GM19324 (cell line): ENCODE data around the gene NOLC1.

Source experiments
- ATAC-seq: cut with Tn5 transposase; IDR thresholded peaks from one replicate; pipeline ENCODE4 v1.9.1; 2021; ENCODE audit warnings: mild to moderate bottlenecking, moderate library complexity; ENCODE audit not compliant: unreplicated experiment, low FRiP score

NOLC1 gene

DNA sequence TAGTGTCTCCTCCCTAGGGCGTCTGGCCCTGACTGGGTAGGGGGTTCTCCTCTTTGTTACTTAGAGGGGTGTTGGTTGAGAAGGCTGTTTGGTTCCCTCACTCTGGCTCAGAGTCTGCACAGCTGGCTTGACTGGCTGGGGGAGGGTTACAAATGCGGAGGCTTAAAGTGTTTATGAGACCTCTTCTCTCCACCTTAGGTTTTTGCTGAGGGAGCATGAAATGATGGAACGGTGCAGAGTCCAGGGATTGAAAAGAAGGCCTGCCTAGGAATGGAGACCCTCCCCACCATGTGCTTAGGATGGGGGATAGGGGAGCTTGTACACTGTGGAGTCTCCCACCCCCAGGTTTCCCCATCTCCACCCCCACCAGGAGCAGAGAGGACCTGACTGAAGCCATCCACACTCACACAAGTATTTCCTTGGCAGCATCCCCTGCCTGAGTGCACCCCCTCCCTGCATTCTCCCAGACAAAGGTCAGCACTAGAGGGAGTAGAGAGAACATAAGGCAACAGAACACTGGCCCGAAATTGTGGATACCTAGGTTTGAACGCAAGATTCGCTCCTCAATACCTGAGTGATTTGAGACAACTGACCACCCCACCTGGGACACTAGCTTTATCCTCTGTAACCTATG is 30.3 kb upstream of the NOLC1 start:
- no peak for ATAC-seq

DNA sequence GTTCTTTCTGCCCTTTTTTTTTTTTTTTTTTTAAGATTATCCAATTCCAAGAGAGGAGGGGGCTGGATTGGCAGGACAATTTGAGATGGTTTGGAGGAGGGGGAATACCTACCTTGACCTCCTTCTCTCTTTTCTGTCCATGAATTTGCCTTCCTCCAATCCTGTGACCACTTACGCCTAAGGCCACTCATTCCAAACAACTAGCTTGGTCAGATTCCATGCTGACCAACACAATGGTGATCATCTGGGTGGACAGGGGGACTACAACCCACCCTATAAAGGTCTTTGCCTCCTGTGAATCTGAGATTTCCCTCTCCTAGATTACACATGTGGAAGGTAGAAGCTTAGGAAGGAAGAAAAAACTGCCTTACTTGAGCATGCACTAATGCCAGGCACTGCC is 29.7 kb upstream of the NOLC1 start:
- ATAC-seq, result no peak

DNA sequence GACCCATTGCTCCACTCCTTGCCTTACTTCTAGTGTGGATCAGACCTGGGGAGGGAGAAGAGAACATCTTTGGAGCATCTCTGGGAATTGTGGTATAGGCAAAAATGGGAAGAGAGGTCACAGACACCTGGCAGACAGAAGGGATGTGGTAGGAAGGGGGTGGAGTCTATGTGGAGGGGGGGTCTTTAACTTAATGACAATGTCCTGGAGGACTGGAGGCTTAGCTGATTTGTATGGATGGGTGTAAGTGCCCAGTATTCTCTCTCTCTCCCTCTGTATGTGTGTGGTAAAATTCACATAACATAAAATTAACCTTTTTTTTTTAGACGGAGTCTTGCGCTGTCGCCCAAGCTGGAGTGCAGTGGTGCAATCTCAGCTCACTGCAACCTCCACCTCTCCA is 29.0 kb upstream of the NOLC1 start:
- no peak for ATAC-seq

DNA sequence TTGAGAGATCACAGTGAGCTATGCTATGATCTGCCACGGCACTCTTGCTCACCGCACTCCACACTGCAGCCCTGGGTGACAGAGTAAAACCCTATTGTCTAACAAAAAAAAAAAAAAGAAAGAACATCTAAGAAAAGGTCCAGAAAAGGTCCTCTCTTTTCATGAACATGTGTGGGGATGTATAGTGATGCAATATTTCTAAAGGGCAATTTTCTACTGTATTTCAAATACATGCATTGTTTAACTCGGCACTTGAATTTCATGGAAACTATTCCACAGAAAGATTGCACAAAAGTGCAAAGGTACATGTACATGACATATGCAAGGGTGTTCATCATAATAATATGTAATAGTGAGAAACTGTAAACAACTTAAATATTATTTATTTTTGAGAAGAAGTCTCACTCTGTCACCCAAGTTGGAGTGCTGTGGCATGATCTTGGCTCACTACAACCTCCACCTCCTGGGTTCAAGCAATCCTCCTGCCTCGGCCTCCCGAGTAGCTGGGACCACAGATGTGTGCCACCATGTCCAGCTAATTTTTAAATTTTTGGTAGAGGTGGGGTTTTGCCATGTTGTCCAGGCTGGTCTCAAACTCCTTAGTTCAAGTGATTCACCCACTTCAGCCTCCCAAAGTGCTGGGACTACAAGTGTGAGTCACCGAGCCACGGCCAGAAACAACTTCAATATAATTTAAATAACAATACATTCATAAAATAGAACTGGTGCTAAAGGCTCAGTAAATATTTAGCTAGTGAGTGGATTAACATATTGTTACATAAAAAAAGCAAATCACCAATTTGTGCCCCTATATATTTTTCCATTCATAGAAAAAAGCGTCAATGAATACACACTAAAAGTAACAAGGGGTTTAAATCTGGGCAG is 20.7 kb upstream of the NOLC1 start:
- no peak for ATAC-seq

DNA sequence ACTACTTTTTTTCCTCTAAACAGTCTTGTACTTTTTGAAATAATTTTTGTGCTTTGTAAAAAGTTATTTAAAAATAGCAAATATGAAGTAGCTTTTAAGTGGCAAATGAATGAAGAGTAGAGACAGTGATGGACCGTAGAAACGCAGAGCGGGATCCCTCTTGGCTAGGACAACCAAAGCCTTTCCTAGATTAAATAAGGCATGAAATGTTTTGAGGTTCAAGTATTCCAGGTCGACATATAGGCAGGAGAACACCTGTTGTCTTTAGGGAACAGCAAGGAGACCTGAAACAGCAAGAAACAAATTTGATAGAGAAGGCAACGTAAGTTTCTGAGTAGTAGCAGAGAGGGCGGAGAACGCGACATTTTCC is 20.0 kb upstream of the NOLC1 start:
- ATAC-seq, result no peak

DNA sequence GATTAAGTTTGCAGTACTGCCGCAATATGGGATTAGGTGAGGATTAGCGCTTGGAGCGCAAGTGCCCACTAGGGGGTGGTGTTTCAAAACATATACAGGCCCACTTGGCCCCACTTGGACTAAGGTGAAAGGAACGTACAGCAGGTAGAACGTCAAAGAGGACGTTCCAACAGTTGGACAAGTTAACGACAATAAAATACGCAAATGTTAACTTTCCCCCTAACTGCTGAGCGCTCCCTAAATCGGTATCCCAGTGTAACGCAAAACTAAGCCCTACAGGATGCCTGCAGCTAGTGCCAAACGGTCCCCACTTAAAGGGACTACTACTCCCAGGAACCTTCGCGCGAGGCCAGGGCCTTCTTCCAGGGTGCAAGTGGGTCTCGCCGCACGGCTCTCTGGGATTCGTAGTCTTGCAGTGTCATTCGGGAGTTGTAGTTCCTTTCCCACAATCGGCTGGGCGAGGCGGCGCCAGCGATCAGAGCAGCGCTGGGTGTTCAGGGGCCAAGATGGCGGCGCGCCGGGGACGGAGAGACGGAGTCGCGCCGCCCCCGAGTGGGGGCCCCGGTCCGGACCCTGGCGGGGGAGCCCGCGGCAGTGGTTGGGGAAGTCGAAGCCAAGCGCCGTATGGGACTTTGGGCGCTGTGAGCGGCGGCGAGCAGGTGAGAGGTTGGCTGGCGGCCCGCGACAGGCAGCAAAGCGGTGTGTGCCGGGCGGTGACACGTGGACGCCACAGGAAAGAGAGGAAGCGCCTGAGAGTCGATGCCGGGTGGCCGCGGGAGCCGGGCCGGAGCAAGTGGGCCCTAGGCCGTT is 19.4 kb upstream of the NOLC1 start, which contains the start of gene PPRC1:
TSS of gene PPRC1 (plus strand) at position 478 of the 810 bp plus-strand sequence. CDS start at position 507, 29 bp downstream.
- peak; percentile 95 for ATAC-seq

DNA sequence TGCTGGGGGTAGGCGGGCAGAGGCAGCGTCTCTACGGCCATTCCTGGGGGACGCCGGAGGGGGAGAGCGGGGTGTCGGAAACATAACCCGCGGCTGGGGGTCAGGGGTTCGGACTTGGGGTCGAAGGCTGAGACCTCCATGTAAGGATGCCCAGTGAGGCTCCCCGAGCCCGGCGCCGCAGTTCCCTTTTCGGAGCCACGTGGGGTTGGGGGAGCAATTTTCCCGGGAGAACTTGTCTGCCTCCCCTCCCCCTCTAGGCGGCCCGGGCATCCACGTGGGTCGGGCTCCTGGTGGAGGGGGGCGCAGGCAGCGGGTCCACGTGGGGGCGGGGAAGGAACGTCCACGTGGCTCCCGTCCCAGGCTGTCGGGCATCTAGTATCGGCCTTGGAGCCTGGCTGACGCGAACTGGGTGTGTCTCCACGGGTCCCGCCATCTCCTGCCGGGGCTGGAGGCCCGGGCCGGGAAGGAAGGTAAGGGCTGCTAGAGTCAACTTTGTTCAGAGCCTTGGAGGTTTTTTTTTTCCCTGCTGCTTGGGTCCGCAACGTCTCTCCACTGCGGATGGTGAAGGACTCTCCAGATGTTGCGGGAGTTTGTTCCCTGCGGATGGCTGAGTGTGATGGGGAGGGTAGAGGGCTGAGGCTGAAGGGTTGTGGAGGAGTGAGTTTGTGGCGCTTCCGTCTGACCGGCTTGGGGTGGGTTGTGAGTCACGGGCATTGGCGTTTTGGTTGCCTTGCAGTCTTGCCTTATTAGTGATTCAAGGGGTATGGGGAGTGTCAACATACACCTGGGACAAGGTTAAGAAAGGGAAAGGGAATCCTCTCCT is 18.6 kb upstream of the NOLC1 start:
- ATAC-seq, result no peak

DNA sequence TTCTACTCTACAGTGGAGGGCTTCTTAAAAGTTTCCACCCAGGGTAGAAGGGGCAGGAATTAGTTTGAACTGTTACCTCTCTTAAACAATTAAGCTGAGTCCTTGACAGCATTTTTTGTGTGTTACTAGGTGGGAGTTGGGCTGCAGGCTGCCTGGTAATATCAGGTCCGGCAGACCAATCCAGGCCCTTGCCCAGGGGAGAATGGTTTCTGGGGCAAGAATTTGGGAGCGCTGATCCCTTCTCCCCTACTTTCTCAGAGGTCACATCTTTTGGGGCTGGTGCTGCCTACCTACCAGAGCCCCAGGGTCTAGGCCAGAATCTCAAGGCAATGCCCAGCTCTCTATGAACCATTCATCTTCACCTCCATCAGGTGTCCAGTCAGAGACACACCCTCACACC is 17.8 kb upstream of the NOLC1 start:
- ATAC-seq, result no peak

DNA sequence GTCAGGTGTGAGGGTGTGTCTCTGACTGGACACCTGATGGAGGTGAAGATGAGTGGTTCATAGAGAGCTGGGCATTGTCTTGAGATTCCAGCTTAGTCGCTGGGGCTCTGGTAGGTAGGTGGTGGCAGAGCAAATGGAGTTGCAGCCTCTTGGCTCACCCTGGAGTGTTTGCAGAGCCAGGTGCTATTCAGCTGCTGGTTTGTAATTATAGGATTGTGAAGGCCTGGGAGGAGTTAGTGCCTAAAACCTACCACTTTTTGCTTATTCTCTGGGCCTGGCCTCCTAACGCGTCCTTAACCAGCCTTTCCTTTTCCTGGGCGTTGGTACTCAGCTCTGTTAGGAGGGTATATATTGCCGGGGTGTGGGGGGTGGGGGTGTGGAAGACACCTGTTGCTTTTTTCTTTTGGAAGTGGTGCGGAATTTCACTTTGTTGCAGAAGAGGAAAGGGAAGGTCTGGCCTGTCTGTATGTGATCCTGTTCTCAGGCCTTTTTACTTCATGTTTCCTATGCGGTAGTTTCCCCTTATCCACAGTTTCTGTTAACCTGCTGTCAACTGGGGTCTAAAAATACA is 16.1 kb upstream of the NOLC1 start:
- no peak for ATAC-seq

DNA sequence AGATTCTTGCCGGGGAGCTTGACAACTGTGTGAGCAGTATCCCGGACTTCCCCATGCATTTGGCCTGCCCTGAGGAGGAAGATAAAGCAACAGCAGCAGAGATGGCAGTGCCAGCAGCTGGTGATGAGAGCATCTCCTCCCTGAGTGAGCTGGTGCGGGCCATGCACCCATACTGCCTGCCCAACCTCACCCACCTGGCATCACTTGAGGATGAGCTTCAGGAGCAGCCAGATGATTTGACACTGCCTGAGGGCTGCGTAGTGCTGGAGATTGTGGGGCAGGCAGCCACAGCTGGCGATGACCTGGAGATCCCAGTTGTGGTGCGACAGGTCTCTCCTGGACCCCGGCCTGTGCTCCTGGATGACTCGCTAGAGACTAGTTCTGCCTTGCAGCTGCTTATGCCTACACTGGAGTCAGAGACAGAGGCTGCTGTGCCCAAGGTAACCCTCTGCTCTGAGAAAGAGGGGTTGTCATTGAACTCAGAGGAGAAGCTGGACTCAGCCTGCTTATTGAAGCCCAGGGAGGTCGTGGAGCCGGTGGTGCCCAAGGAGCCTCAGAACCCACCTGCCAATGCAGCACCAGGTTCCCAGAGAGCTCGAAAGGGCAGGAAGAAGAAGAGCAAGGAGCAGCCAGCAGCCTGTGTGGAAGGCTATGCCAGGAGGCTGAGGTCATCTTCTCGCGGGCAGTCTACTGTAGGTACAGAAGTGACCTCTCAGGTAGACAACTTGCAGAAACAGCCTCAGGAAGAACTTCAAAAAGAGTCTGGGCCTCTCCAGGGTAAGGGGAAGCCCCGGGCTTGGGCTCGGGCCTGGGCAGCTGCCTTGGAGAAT is 12.7 kb upstream of the NOLC1 start:
- ATAC-seq, result no peak

DNA sequence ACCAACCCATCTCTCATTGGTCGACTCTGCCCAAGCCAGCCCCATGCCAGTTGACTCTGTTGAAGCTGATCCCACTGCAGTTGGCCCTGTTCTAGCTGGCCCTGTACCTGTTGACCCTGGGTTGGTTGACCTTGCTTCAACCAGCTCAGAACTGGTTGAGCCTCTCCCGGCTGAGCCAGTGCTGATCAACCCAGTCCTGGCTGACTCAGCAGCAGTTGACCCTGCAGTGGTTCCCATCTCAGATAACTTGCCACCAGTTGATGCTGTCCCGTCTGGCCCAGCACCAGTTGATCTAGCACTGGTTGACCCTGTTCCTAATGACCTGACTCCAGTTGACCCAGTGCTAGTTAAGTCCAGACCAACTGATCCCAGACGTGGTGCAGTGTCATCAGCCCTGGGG is 12.0 kb upstream of the NOLC1 start:
- no peak for ATAC-seq

DNA sequence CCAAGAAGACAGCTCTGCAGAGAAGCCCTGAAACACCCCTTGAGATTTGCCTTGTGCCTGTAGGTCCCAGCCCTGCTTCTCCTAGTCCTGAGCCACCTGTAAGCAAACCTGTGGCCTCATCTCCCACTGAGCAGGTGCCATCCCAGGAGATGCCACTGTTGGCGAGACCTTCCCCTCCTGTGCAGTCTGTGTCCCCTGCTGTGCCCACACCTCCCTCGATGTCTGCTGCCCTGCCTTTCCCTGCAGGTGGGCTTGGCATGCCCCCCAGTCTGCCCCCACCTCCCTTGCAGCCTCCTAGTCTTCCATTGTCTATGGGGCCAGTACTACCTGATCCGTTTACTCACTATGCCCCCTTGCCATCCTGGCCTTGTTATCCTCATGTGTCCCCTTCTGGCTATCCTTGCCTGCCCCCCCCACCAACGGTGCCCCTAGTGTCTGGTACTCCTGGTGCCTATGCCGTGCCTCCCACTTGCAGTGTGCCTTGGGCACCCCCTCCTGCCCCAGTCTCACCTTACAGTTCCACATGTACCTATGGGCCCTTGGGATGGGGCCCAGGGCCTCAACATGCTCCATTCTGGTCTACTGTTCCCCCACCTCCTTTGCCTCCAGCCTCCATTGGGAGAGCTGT is 11.2 kb upstream of the NOLC1 start:
- ATAC-seq, result no peak

DNA sequence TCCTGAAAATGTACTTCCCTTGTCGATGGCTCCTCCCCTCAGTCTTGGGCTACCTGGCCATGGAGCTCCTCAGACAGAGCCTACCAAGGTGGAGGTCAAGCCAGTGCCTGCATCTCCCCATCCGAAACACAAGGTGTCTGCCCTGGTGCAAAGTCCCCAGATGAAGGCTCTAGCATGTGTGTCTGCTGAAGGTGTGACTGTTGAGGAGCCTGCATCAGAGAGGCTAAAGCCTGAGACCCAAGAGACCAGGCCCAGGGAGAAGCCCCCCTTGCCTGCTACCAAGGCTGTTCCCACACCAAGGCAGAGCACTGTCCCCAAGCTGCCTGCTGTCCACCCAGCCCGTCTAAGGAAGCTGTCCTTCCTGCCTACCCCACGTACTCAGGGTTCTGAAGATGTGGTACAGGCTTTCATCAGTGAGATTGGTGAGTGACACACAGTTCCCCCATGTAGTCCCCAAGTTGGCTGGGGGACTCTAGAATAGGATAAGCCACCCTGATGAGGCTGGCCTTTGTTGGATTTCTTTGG is 10.5 kb upstream of the NOLC1 start:
- ATAC-seq, result no peak

DNA sequence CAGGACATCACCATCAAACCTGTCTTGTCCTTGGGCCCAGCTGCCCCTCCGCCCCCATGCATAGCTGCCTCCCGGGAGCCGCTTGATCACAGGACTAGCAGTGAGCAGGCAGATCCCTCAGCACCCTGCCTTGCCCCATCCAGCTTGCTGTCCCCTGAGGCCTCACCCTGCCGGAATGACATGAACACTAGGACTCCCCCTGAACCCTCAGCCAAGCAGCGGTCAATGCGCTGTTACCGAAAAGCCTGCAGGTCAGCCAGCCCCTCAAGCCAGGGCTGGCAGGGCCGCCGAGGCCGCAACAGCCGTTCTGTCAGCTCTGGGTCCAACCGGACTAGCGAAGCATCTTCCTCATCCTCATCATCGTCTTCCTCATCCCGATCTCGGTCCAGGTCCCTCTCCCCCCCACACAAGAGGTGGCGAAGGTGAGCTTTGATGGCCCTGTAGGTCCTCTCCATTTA is 5.2 kb upstream of the NOLC1 start:
- ATAC-seq, result no peak

DNA sequence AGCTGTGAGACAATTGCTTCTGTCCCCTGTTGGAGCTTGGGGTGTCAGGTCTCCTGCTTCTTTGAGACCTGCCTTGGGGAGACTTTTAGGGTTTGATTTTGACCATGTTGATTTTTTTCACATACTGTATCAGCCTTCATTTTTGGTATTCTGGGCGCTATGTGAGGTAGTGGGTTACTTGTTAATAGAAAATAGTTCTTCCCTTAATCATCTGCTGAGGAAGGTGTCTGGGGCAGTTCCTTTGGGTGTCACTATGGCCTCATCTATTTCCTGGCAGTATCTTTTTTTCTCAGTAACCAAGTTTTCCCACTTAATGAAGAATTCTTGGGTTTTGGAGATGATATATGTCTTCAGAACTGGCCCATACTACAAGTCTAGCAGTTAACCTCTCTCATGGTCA is 4.6 kb upstream of the NOLC1 start:
- no peak for ATAC-seq

DNA sequence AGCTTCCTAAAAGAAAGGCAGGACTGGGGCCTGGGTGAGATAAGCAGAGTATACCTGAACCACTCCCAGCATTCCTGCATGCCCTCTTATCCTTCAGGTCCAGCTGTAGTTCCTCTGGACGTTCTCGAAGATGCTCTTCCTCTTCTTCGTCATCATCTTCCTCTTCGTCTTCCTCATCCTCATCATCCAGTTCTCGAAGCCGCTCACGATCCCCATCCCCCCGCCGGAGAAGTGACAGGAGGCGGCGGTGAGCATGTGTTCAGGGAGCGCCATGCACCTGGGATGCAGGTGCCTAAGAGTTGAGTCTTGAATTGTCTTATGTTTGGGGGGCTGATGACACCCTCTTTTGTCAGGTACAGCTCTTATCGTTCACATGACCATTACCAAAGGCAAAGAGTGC is 3.9 kb upstream of the NOLC1 start:
- ATAC-seq, result no peak

DNA sequence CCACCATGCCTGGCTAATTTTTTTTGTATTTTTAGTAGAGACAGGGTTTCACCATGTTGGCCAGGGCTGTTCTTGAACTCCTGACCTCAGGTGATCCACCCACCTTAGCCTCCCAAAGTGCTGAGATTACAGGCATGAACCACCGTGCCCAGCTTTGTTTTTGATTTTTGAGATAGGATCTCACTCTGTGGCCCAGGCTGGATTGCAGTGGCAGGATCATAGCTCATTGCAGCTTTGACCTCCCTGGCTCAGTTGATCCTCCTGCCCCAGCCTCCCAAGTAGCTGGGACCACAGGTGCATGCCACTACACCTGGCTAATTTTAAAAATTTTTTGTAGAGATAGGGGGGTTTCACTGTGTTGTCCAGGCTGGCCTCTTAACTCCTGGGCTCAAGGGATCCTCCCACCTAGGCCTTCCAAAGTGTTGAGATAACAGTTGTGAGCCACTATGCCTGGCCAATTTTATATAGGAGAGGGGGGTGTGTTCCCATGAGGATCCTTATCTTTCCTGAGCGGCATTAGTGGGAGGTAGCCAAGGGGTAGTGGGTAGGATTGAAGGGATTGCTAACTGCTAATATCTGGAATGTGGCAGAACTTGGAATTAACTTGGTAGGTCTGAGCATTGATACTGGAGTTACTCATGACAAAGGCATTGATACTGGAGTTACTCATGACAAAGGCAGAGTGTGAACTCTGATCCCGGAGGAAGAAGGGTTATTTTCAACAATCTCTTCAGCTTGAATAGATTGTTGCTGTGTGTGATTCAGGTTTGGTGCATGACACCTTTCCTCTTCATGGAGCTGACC is 1.0 kb upstream of the NOLC1 start:
- no peak for ATAC-seq

DNA sequence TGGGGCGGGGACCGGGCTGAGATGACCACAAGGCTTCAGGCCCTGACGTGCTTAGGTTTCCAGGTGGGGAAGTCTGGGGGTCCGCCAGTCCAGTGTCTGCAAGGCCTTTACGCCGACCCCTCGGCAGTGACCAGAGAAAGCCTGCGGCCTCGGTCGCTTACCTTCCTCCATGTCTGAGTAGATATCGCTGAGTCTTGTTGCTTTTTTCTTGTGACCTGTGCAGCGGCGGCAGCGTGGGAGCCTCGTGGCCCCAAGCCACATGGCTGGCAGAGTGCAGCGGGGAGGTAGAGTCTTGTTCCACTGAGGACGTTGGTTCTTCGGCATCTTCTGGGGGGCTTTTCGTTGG is 329 bp downstream of the NOLC1 start:
- ATAC-seq, result peak; percentile 5
